Stimulated activated CD4-positive, alpha-beta T cell treated with anti-CD3 and anti-CD28 coated beads, TNF-alpha, amount 100 ng/mL, for 24 hours (primary cell): ENCODE data around the gene DTNBP1.

ENCODE experiments used
- DNase-seq, 3 experiments: peaks; one replicate each; pipeline ENCODE4 v3.0.0-alpha.2; 2020; ENCODE audit warnings: low read depth in 3 of 3

Gene DTNBP1

GRCh38 chr6:15501826-15502445 is 160.9 kb downstream of the DTNBP1 start:
- no peak for DNase-seq

- DNase-seq: no peak
Observed at GRCh38 chr6:15500901-15501825, 161.7 kb downstream of the DTNBP1 start.

- no peak for DNase-seq
Observed at GRCh38 chr6:15500078-15500740, 162.6 kb downstream of the DTNBP1 start.

DNA sequence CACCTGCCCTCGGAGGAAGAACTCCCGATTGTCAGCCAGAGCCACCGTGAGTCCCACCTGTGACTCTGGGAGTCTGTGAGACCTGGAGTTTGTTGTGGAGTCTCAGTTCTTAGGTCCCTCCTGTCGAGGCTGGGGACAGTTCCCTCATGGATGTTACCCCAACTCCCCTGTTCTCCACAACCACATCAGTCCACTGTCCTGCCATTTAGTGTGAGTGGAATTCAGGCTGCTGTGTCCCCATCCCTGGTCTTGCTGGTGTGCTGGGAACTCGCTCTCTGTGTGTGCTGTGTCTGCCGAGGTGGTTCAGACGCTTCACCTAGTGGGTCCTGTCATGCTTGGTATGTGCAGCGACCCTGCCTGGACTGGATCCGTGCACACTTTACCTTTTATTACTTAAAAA is 163.2 kb downstream of the DTNBP1 start:
- no peak for DNase-seq

GRCh38 chr6:15499125-15499524 is 163.7 kb downstream of the DTNBP1 start:
- DNase-seq: no peak

DNA sequence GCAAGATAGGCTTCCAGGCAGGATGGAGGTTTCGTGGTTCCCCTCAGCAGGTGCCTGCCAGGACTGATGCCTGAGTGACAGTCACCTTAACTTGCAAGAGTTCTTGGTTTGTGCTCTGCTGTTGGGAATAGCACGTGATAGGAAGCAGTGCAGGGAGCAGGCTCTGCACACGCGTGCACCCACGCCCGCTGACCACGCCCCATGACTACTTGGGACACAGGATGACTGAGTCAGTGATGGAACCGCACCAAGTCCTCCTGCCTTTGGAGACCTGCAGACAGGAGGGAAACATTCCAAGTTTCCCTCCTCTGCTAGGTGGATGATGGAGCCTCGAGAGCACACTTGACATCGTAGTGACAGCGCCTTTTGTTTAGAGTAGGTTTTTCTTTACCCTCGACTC is 164.2 kb downstream of the DTNBP1 start:
- DNase-seq: no peak

DNA sequence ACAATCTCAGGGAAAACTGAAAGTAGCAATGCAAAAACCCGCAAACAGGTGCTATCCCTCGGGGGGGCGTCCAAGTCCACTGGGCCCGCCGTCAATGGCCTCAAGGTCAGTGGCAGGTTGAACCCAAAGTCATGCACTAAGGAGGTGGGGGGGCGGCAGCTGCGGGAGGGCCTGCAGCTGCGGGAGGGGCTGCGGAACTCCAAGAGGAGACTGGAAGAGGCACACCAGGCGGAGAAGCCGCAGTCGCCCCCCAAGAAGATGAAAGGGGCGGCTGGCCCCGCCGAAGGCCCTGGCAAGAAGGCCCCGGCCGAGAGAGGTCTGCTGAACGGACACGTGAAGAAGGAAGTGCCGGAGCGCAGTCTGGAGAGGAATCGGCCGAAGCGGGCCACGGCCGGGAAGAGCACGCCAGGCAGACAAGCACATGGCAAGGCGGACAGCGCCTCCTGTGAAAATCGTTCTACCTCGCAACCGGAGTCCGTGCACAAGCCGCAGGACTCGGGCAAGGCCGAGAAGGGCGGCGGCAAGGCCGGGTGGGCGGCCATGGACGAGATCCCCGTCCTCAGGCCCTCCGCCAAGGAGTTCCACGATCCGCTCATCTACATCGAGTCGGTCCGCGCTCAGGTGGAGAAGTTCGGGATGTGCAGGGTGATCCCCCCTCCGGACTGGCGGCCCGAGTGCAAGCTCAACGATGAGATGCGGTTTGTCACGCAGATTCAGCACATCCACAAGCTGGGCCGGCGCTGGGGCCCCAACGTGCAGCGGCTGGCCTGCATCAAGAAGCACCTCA is 166.3 kb downstream of the DTNBP1 start:
- no peak for DNase-seq

DNA sequence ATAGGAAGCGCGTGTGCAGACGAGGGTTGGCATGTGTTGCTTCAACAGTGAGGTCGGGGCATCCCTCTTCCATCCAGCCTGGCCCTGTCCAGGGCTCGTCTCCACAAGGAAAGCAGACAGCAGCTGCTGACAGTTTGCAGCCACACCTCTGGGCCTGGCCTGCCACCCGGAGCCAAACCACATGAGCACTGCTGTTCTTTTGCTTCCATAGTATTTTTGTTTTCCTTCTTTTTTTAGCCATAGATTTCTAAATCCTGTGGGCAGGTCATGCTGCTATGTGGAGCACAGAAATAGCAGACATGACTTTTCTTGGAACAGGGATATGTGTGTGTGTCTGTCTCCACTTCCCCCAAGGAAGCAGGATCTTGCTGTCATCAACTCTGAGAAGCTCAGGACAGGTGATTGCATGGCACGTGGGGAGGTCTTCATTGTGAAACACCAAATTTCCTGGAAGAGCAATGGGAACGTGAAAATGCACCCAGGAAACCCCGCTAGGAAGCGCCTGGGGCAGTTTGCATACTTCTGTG is 167.4 kb downstream of the DTNBP1 start:
- DNase-seq: no peak

DNA sequence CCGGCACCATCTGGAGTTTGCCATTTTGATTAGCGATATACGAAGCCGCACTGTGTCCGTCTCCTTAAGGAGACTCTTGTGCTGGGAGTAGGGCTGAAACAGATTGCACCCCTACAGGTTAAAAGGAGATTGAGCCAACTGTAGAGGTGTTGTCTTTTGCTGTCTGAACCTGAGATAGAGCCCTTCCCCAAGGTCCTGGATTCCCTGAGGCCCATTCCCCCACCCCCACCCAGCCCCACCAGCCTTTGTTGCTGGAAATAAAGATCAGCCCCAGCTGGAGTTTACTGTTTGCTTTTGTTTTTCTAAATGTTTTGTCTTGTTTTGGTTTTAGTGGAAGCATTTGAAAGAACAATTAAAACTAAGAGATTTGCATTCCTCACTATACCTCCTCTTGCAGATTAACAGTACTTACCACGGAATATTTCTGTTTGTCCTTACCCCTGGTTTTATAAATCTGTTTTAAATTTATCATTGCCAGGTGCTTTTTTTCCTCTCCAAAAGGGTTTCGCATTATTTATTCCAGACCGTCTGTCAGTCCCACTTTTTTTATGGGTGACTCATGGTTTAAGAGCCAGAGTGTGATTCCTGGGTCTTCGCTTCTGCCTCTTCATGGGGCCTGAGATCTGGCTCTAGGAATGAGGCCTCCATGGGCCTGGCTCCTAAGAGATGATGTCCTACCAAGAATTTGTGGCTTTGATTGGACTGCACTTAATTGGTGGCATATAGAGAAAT is 169.2 kb downstream of the DTNBP1 start:
- no peak for DNase-seq

DNA sequence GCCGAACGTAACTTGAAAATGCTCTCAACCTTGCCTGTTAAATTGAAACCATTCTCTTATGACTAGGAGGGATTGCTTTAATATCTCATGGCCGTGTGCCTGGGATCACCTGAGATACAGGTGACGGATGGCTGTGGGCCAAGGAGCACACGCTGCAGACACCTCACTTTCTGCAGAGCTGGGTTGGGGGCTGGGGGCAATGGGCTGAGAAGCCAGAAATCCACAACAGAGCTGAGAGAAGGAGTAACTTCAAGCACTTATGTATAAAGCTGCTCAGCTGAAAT is 170.9 kb downstream of the DTNBP1 start:
- no peak for DNase-seq

DNA sequence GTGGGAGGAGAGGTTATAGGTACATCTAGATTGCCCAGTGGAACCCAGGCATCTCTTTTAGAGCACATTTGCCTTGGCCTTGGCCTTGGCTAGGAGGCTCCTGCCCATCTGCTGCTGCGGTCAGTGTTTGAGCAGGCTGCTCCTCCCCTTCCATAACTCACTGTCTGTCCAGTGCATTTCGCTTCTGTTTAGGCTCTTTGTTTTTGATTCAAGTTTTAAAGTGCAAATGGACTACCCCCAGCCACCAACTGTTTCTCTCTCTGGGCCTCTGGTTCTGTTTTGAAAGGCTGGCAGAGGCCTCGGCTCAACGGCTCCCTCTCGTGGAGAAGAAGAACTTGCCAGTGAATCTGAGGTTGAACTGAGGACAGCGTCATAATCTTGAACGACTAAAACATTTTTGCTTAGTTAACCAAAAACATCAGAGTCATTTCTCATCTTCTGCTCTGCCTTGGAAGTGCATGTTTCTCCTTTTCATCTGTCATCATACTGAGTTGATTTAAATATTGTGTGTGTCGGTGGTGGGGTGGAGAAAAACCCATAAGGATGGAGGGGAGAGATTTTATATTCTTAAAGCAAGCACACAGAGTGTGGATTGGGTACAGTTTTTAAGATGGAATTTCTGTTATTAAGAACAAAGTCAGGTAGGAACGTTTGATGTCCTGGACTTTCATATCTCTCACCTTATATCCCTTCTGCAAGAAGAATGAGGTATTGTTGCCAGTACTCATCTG is 171.4 kb downstream of the DTNBP1 start:
- peak; percentile 55 to 65 (median 58) for DNase-seq

DNA sequence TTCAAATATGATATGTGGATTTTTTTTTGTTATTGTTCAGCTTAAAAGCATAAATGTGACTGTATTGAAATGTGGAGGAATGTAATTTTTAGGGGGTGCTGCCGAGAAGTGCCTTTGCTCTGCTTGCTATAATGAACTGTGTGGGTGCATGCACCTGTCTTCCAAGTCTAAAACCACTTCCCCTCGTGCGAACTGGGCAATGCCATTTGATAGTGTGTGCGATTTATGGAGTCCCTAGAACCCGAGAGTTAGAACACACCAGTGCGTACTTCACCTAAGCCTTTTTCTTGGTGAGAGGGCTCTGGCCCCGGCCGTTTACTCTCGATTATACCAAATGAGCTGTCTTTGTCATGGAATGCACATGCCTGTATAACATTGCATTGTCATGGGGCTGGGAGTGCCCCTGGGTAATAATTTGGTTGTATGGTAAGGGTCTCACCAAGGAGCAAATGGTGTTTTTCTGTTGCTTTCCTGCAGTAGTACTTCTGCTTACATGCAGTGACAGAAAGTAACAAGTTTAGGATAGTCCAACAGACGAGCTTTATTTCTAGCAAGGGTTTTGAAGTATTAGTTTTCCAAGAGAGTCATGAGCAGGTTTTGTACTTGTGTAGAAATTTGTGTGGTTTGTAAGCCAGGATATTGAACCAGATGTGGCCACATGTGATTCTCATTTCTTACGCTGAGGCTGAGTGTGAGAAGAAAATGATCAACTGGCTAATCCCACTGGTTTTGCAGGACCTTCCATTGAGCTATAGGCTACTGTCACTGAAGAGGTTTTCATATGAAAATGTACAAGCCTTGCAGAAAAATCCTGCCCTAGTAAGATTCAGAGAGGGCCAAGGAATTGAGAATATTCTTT is 172.4 kb downstream of the DTNBP1 start:
- no peak for DNase-seq

- no peak for DNase-seq
Observed at GRCh38 chr6:15489261-15489962, 173.4 kb downstream of the DTNBP1 start.

GRCh38 chr6:15487262-15487661 is 175.6 kb downstream of the DTNBP1 start:
- DNase-seq: no peak

GRCh38 chr6:15485936-15486335 is 176.9 kb downstream of the DTNBP1 start:
- DNase-seq: no peak

DNA sequence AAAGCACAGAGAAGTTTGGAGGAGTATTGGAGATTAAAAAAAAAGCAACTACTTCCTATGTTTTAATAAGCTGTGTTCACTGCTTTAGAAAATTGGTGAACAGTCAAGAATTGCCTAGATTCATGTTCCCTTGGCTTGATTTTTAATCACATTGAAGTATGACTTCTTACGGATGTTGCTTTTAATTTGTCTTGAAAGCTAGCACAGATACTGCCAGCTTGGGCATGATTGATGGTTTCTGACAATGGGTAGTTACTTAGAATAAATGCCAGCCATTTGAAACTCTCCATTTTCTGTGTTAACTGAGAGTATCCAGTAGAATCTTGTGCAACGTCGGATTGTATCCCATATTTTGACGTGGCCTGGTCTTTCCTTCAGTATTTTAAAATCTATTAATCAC is 178.0 kb downstream of the DTNBP1 start:
- no peak for DNase-seq

GRCh38 chr6:15484140-15484539 is 178.7 kb downstream of the DTNBP1 start:
- no peak for DNase-seq

DNA sequence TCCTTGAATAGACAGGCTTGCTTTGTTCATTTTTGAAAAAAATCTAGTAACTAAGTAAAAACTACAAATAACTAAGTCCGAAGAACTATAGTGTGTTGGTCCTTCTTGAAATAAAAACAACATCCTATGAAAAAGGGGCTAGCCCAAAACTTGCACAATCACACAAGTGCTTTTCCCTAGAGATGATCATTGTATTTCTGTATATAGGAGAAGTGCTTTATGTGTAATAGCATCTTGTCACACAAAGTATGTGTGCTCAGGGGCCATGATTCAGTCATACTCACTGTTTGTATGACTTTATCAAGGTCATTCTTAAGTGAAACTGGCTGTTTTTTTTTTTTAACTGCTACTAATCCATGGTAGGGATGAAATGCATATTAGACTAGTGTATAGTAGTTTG is 179.8 kb downstream of the DTNBP1 start:
- no peak for DNase-seq
